Esophagus (tissue), 2 donors: Measurements from ENCODE around the gene TPRN. TPM values are rescaled to one million over a fixed set of nuclear protein-coding genes. Genes with fewer than 3 reads are reported as not detected.

Source experiments
- H3K27ac ChIP-seq, 2 donors: one replicate each; pipeline ENCODE4 v1.5.1; 2013; ENCODE audit warnings: low read depth in 2 of 2, mild to moderate bottlenecking in 2 of 2, inconsistent platforms in 1 of 2, low read length in 1 of 2, moderate library complexity in 1 of 2
- H3K27me3 ChIP-seq, 2 donors: one replicate each; pipeline ENCODE4 v1.6.1; 2013; ENCODE audit warnings: low read length in 2 of 2, control low read depth in 1 of 2, mild to moderate bottlenecking in 1 of 2; ENCODE audit not compliant: insufficient read depth in 2 of 2, control insufficient read depth in 1 of 2
- H3K36me3 ChIP-seq, 2 donors: one replicate each; pipeline ENCODE4 v1.6.1; 2013; ENCODE audit warnings: low read length in 1 of 2; ENCODE audit not compliant: control insufficient read depth in 2 of 2, insufficient read depth in 2 of 2
- H3K4me1 ChIP-seq, 2 donors: one replicate each; pipeline ENCODE4 v1.6.1; 2013; ENCODE audit warnings: low read length in 1 of 2; ENCODE audit not compliant: control insufficient read depth in 2 of 2, insufficient read depth in 2 of 2
- H3K4me3 ChIP-seq, 2 donors: one replicate each; pipeline ENCODE4 v1.5.1; 2013; ENCODE audit warnings: low read length in 2 of 2, mild to moderate bottlenecking in 2 of 2, low read depth in 1 of 2, moderate library complexity in 1 of 2
- H3K9me3 ChIP-seq, 2 donors: one replicate each; pipeline ENCODE4 v1.6.1; 2013; ENCODE audit warnings: mild to moderate bottlenecking in 2 of 2, low read depth in 1 of 2, low read length in 1 of 2, moderate library complexity in 1 of 2; ENCODE audit not compliant: control insufficient read depth in 2 of 2, insufficient read depth in 1 of 2
- WGBS, 2 donors: extraction: QIAGEN DNeasy Blood & Tissue Kit; methylation state at CpG; one replicate each; pipeline ENCODE4 v1.1.7; 2013; 5-methylcytosine and 5-hydroxymethylcytosine counted together
- polyA plus RNA-seq, 2 donors: library from polyadenylated mRNA; stranded (reverse); fragments of 200-250 nt; gene quantifications; one replicate each; pipeline ENCODE4 v1.2.3, GENCODE V29; 2013
- donor health status: healthy with polysubstance abuse.
- donor health status: Bipolar disorder and iron deficiency.

Gene TPRN
- polyA plus RNA-seq, 2 donors: 12.8 to 19.9 TPM

DNA sequence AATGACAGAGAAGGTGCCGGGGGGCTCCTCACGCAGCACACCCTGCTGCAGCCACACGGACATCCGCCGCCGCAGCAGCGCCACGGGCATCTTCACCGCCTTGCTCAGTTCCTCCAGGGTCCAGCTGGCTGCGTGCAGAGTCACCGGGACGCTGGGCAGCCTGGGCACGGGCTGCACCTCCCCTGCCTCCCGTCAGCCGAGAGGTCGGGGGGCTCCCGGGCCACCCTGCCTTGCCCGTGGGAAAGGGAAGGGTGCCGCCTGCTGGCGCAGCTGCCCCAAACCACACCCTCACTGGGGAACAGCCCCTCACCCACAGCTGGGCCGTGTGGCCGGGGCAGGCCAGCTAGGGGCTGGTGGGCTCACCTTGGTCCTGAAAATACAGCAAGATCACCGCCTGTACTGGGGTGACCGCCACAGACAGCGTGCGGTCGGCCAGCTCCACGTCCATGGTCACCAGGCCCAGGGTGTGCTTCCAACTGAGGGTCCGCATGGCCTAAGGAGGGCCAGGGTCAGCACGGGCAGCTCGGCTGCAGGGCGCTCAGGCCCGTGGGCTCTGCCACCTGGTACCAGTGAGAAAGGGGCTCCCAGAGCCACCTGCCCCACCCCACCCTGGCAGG lies 25.1 kb downstream of the TPRN start:
- peaks cover 0 to 2% of the 10 kb centered on the region in 2 donors for H3K27me3 ChIP-seq
- H3K4me3 ChIP-seq: no peak overlapping the region
- no peaks in the 10 kb centered on the region for H3K9me3 ChIP-seq
- WGBS, 2 donors: 37 to 40% methylated on average over 29 to 33 of the region's 33 CpGs
- peaks cover 4 to 25% of the 10 kb centered on the region in 2 donors for H3K36me3 ChIP-seq
- H3K4me1 ChIP-seq: peaks cover 5 to 36% of the 10 kb centered on the region in 2 donors
- no peak overlapping the region for H3K27ac ChIP-seq

GRCh38 chr9:137174722-137175293 lies 25.7 kb downstream of the TPRN start:
- Histone ChIP-seq H3K4me3 (no peak overlapping the region), H3K27me3 (peaks cover 0 to 6% of the 10 kb centered on the region in 2 donors), H3K36me3 (peaks cover 3 to 19% of the 10 kb centered on the region in 2 donors), H3K4me1 (peaks cover 5 to 41% of the 10 kb centered on the region in 2 donors), H3K27ac (no peak overlapping the region), H3K9me3 (no peaks in the 10 kb centered on the region)
- WGBS, 2 donors: 31 to 40% methylated on average over 24 to 34 of the region's 34 CpGs

DNA sequence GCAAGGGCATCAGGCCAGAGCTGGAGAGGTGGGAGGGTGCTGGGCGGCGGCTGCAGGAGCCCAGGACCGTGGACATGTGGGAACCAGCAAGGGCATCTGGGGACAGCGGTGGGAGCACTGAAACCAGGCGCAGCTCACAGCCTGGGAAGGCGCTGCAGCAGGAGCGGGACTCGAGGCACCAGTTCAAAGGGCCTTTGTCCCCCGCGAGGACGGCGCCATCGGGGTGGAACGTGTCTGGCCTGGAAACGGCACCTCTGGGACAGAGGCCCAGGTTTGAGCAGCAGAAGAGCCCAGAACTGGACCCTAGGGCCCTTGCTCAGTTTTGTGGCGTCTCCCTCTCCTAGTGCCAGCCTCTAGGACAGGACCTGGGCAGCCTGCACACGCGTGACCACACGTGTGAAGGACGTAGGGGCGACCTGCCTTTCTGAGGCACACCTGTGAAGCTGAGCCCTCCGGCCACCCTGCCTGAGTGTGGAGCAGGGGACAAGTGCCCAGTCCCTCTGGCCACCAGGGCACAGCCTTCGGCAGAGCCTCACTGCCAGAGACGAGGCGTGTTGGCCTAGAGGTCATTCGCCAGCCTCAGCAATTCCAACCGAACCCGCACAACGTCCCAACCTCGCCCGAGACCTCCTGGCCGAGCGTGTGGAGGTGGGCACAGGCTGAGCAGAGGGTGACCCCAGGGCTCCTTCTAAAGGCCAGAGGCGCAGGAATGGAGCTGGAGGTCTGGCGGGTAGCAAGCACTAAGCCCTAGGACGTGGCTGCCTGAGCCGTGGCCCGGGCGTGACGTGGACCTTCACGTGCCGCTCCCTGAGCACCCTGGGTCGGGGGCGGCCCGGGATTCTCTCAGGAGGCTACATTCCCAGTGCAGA lies 26.5 kb downstream of the TPRN start:
- WGBS, 2 donors: 63 to 65% methylated on average over 44 to 45 of the region's 45 CpGs
- no peak overlapping the region for H3K4me3 ChIP-seq
- peak overlapping the region in 1 of 2 donors; percentile 28 for H3K27ac ChIP-seq
- H3K27me3 ChIP-seq: peaks cover 0 to 12% of the 10 kb centered on the region in 2 donors
- peaks cover 10 to 47% of the 10 kb centered on the region in 2 donors for H3K4me1 ChIP-seq
- H3K36me3 ChIP-seq: peaks cover 0 to 12% of the 10 kb centered on the region in 2 donors
- H3K9me3 ChIP-seq: peaks cover 0 to 1% of the 10 kb centered on the region in 2 donors

GRCh38 chr9:137172901-137173795 lies 27.4 kb downstream of the TPRN start:
- H3K27ac ChIP-seq: peak overlapping the region; percentile 33 to 65
- H3K4me3 ChIP-seq: no peak overlapping the region
- peaks cover 13 to 53% of the 10 kb centered on the region in 2 donors for H3K4me1 ChIP-seq

DNA sequence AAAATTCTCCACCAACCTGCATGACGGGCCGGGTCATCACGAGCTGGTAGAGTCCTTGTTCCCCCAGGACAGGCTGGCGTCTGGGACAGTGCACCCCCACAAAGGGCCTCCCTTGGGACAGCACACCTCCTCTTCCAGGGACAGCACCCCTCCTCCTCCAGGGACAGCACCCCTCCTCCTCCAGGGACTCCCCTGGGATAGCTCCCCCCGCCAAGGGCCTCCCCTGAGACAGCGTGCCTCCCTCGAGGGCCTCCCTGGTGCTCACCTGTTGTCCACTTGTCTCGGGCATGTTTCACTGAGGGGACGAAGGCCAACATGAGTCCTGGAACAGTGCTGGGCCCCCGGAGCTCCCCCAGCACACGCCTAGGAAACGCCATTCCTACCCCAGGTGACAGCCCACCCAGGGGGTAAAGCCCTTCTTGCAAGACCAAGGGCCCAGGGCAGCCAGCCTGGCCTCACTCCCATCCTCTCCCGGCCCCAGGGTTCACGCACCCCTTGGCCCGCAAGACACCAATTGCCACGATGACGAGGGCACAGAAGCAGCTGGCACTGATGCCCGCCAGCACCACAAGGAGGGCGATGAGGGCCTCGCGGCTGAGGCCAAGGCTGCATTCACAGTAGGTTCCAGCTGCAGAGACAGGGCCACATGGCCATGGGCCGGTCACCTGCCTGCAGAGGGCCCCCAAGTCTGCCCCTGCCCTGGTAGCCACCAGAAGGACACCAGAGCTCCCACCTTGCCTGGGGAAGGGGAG lies 29.2 kb downstream of the TPRN start:
- H3K27me3 ChIP-seq: peaks cover 5 to 35% of the 10 kb centered on the region in 2 donors
- H3K9me3 ChIP-seq: peaks cover 0 to 3% of the 10 kb centered on the region in 2 donors
- no peaks in the 10 kb centered on the region for H3K36me3 ChIP-seq
- H3K27ac ChIP-seq: no peak overlapping the region
- WGBS, 2 donors: 74 to 83% methylated on average over 22 of the region's 22 CpGs
- peaks cover 17 to 53% of the 10 kb centered on the region in 2 donors for H3K4me1 ChIP-seq
- H3K4me3 ChIP-seq: no peak overlapping the region

More at GRCh38 chr9:137172901-137173795, 27.4 kb downstream of the TPRN start:
- 38 to 44% methylated on average over 21 of the region's 21 CpGs for WGBS, 2 donors
- Histone ChIP-seq H3K36me3 (peaks cover 0 to 4% of the 10 kb centered on the region in 2 donors), H3K27me3 (peaks cover 0 to 18% of the 10 kb centered on the region in 2 donors), H3K9me3 (peaks cover 0 to 3% of the 10 kb centered on the region in 2 donors)

DNA sequence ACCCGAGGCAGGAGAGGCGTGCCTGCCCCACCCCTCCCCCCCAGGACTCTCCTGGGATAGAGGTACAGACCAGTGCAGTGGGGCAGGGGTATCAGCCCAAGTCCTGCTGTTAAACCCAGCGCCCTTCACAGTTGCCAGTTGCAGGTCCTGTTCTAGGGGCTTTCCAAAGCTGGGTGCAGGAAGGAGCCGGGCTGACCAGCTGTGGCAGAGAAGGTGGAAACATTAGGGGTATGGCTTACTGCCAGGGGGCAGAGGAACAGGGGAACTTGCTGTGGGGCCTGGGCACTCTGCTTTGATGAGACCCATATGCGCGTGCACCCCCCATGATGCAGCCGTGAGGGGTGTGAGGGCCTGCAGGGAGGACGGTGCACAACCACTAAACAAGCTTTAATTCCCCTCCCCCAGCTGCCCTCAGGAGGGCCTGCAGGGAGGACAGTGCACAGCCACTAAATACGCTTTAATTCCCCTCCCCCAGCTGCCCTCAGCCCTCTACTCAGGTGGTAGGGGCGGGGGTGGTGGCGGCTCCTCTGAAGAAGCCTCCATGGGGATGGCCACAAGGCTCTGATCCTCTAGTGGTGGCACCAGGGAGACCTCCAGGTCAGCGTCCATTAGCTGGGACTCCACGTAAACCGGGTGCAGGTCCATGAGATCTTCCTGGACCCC lies 29.9 kb downstream of the TPRN start:
- no peak overlapping the region for H3K27ac ChIP-seq
- no peaks in the 10 kb centered on the region for H3K36me3 ChIP-seq
- H3K9me3 ChIP-seq: peaks cover 0 to 3% of the 10 kb centered on the region in 2 donors
- peaks cover 8 to 39% of the 10 kb centered on the region in 2 donors for H3K27me3 ChIP-seq
- WGBS, 2 donors: 45 to 47% methylated on average over 14 of the region's 14 CpGs
- no peak overlapping the region for H3K4me3 ChIP-seq
- peaks cover 17 to 53% of the 10 kb centered on the region in 2 donors for H3K4me1 ChIP-seq

GRCh38 chr9:137169896-137170358 lies 30.6 kb downstream of the TPRN start, which contains the start of gene LRRC26:
Gene LRRC26 (minus strand): TSS chr9:137170051. CDS start chr9:137169943, 108 bp downstream.
- 8 to 9% methylated on average over 41 of the region's 41 CpGs for WGBS, 2 donors

More at GRCh38 chr9:137169896-137170358, 30.6 kb downstream of the TPRN start, which contains the start of gene LRRC26:
- H3K27ac ChIP-seq: no peak within 1 kb of the TSS
- no peaks in the 10 kb centered on the region for H3K36me3 ChIP-seq
- peaks cover 8 to 39% of the 10 kb centered on the region in 2 donors for H3K27me3 ChIP-seq
- peaks cover 15 to 47% of the 10 kb centered on the region in 2 donors for H3K4me1 ChIP-seq
- peak within 1 kb of the TSS; percentile 37 to 41 for H3K4me3 ChIP-seq
- peaks cover 0 to 3% of the 10 kb centered on the region in 2 donors for H3K9me3 ChIP-seq
